HG03354 (cell line): Measurements from ENCODE around the gene CBLN3.

Source experiments
- ATAC-seq: cut with Tn5 transposase; IDR thresholded peaks from one replicate; pipeline ENCODE4 v1.9.1; 2021; ENCODE audit warnings: mild to moderate bottlenecking; ENCODE audit not compliant: unreplicated experiment, poor library complexity, severe bottlenecking

CBLN3 gene

GRCh38 chr14:24409192-24409591 lies 20.3 kb downstream of the CBLN3 start:
- no peak for ATAC-seq

GRCh38 chr14:24408764-24409163 lies 20.7 kb downstream of the CBLN3 start:
- ATAC-seq, result no peak

- no peak for ATAC-seq
Measured at GRCh38 chr14:24407608-24408325, 21.7 kb downstream of the CBLN3 start.

- no peak for ATAC-seq
Measured at GRCh38 chr14:24406416-24406815, 23.1 kb downstream of the CBLN3 start.

GRCh38 chr14:24404814-24405213 lies 24.7 kb downstream of the CBLN3 start:
- no peak for ATAC-seq

- ATAC-seq, result no peak
Measured at GRCh38 chr14:24403294-24403998, 26.0 kb downstream of the CBLN3 start.

- no peak for ATAC-seq
Measured at GRCh38 chr14:24401810-24402702, 27.4 kb downstream of the CBLN3 start.

GRCh38 chr14:24399999-24400718 lies 29.3 kb downstream of the CBLN3 start:
- ATAC-seq, result no peak

- ATAC-seq, result no peak
Measured at GRCh38 chr14:24399447-24399822, 30.0 kb downstream of the CBLN3 start.

GRCh38 chr14:24398653-24399446 lies 30.6 kb downstream of the CBLN3 start, which contains the start of gene NYNRIN:
Gene NYNRIN, plus strand, starts transcription at chr14:24399003. Its CDS starts 244 bp downstream, at chr14:24399247.
- no peak for ATAC-seq

GRCh38 chr14:24398293-24398652 lies 31.2 kb downstream of the CBLN3 start:
- ATAC-seq, result no peak

- no peak for ATAC-seq
Measured at GRCh38 chr14:24397639-24398292, 31.7 kb downstream of the CBLN3 start.

GRCh38 chr14:24395609-24396582 lies 33.6 kb downstream of the CBLN3 start:
- no peak for ATAC-seq

- ATAC-seq, result no peak
Measured at GRCh38 chr14:24394275-24394674, 35.2 kb downstream of the CBLN3 start.

- ATAC-seq, result no peak
Measured at GRCh38 chr14:24392325-24393091, 37.0 kb downstream of the CBLN3 start.

- no peak for ATAC-seq
Measured at GRCh38 chr14:24390701-24391468, 38.6 kb downstream of the CBLN3 start.
